22Rv1 (cell line): ENCODE data around the gene GREM2.

Source experiments
- ZFX ChIP-seq: fragments of 450-650 bp; IDR thresholded peaks from 2 replicates; pipeline ENCODE4 v1.6.1; 2017; ENCODE audit warnings: antibody characterized with exemption, borderline replicate concordance
- TF ChIP-seq, protein P1 (sequence below): fragments of 450-650 bp; IDR thresholded peaks from 2 replicates; pipeline ENCODE4 v1.5.1; 2017; ENCODE audit warnings: mild to moderate bottlenecking

DNA sequence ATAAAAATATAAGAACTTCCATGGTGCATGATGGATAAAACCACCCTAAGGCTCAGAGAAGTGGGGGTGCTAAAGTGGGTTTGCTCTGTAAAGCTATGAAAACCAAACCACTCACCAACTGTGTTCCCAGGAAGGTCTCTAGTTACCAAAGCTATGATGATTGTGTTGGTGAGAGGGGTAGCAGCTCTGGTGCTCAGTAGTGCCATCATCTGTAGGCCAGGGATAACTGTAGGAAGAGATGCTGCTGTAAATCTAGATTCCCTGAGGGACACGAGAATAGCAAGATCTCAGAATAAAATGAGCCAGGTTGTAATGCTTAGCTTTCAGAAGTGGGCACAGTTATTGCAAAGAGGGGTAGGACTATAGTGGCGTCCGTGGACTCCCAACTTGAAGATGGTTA, 124.5 kb downstream of the GREM2 start:
- TF ChIP-seq, protein P1, sequence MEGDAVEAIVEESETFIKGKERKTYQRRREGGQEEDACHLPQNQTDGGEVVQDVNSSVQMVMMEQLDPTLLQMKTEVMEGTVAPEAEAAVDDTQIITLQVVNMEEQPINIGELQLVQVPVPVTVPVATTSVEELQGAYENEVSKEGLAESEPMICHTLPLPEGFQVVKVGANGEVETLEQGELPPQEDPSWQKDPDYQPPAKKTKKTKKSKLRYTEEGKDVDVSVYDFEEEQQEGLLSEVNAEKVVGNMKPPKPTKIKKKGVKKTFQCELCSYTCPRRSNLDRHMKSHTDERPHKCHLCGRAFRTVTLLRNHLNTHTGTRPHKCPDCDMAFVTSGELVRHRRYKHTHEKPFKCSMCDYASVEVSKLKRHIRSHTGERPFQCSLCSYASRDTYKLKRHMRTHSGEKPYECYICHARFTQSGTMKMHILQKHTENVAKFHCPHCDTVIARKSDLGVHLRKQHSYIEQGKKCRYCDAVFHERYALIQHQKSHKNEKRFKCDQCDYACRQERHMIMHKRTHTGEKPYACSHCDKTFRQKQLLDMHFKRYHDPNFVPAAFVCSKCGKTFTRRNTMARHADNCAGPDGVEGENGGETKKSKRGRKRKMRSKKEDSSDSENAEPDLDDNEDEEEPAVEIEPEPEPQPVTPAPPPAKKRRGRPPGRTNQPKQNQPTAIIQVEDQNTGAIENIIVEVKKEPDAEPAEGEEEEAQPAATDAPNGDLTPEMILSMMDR: no peak
- no peak for TF ChIP-seq ZFX
